ENCODE data around the gene MRGPRF. TPM values are rescaled to one million over a fixed set of nuclear protein-coding genes. Genes with fewer than 3 reads are reported as not detected.

Gene MRGPRF
- total and polyA plus RNA-seq, 2 donors from 2014 or later, result 9.3 to 19.0 TPM

DNA sequence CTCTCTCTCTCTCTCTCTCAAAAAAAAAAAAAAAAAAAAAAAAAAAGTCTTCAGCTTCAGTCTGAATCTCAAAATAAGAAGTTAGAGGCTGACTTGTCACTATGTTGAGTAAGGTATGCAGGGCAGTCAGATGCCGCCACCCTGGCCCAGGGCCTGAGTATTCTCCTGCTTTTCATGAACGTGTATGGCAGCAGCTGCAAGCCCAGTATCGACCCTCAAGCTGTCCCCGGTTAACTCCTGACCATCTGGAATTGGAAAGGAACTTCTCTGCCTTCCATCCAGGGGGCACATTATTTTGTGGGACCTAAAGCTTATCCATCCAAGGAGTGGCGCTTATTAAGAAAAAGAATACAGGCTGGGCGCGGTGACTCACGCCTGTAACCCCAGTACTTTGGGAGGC is 43.7 kb downstream of the MRGPRF start:
- DNase-seq, result peak in 2 of 5 donors; percentile 4 to 37

DNA sequence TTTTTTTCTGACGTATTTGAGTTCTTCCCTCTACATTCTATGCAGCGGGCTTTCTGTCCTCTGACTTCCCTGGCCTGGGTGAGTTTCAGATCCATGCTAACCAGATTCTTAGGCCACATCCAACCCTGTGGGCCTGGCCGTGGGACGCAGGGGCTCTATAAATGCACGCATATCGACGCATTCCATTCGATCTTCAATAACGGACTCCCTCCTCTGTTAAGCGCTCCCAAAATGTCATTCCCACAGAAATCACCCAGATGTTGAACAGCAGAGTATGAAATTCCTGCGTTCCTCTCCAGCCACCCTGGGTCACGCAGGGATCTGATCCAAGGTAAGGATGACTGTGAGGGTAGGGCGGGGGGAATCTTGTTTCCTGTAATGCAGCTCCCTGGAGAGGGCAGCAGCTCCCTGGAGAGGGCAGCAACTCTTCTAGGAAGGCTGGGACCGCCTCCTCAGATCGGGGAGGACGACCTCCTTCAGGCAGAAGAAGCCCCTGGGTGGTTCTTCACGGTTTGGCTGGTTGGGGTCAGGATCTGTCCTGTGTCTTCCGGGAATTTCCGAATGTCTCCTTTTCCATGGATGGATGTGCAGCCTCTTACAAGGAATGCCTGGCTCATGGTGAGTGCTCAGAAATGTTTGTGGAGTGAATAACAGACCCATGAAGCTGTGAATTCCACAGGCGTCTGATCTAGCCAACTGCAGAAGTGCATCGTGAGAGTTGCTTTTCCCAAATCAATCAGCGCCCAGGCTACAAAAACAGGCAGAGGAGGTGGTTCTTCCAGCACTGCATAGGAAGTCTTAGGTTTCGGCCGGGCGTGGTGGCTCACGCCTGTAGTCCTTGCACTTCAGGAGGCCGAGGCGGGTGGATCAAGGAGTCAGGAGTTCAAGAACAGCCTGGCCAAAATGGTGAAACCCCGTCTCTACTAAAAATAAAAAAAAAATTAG is 44.5 kb downstream of the MRGPRF start:
- TF ChIP-seq, protein P1, sequence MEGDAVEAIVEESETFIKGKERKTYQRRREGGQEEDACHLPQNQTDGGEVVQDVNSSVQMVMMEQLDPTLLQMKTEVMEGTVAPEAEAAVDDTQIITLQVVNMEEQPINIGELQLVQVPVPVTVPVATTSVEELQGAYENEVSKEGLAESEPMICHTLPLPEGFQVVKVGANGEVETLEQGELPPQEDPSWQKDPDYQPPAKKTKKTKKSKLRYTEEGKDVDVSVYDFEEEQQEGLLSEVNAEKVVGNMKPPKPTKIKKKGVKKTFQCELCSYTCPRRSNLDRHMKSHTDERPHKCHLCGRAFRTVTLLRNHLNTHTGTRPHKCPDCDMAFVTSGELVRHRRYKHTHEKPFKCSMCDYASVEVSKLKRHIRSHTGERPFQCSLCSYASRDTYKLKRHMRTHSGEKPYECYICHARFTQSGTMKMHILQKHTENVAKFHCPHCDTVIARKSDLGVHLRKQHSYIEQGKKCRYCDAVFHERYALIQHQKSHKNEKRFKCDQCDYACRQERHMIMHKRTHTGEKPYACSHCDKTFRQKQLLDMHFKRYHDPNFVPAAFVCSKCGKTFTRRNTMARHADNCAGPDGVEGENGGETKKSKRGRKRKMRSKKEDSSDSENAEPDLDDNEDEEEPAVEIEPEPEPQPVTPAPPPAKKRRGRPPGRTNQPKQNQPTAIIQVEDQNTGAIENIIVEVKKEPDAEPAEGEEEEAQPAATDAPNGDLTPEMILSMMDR (IDR thresholded peaks at IDR 0.05; ENCODE audit: borderline replicate concordance, extremely low read depth, insufficient read depth), result no peak
- intact Hi-C loops (cut with DNase I), result no loop called here
- no peak for FAIRE-seq
- no peaks in the 10 kb centered on the region for H3K9me3 ChIP-seq (ENCODE audit: control insufficient read depth in 2 of 3, insufficient read depth in 1 of 3, low read length in 3 of 3)
- H3K9ac ChIP-seq (ENCODE audit: low read length in 3 of 3), result no peak overlapping the region
- H3K27ac ChIP-seq (ENCODE audit: low read depth in 2 of 2, low read length in 2 of 2), result no peak overlapping the region
- H3K4me1 ChIP-seq (ENCODE audit: control insufficient read depth in 2 of 3, insufficient read depth in 2 of 3, low read depth in 1 of 3, low read length in 3 of 3), result no peaks in the 10 kb centered on the region
- no peak overlapping the region for H3K4me3 ChIP-seq (ENCODE audit: low read length in 3 of 3)
- no peaks in the 10 kb centered on the region for H3K36me3 ChIP-seq (ENCODE audit: control insufficient read depth in 2 of 3, insufficient read depth in 3 of 3, low read length in 3 of 3)
- H3K27me3 ChIP-seq (ENCODE audit: control insufficient read depth, insufficient read depth, low read length), result no peaks in the 10 kb centered on the region
- peak in 1 of 5 donors; percentile 59 for DNase-seq

More for the DNA sequence above, 43.7 kb downstream of the MRGPRF start:
- no peak overlapping the region for H3K4me3 ChIP-seq (ENCODE audit: low read length in 3 of 3)
- no peak overlapping the region for H3K9ac ChIP-seq (ENCODE audit: low read length in 3 of 3)
- TF ChIP-seq, protein P1 (IDR thresholded peaks at IDR 0.05; ENCODE audit: borderline replicate concordance, extremely low read depth, insufficient read depth), result no peak
- no peaks in the 10 kb centered on the region for H3K9me3 ChIP-seq (ENCODE audit: control insufficient read depth in 2 of 3, insufficient read depth in 1 of 3, low read length in 3 of 3)
- H3K36me3 ChIP-seq (ENCODE audit: control insufficient read depth in 2 of 3, insufficient read depth in 3 of 3, low read length in 3 of 3), result no peaks in the 10 kb centered on the region
- no peak overlapping the region for H3K27ac ChIP-seq (ENCODE audit: low read depth in 2 of 2, low read length in 2 of 2)
- no peak for FAIRE-seq
- no peaks in the 10 kb centered on the region for H3K27me3 ChIP-seq (ENCODE audit: control insufficient read depth, insufficient read depth, low read length)
- no peaks in the 10 kb centered on the region for H3K4me1 ChIP-seq (ENCODE audit: control insufficient read depth in 2 of 3, insufficient read depth in 2 of 3, low read depth in 1 of 3, low read length in 3 of 3)
- intact Hi-C loops (cut with DNase I), result no loop called here

DNA sequence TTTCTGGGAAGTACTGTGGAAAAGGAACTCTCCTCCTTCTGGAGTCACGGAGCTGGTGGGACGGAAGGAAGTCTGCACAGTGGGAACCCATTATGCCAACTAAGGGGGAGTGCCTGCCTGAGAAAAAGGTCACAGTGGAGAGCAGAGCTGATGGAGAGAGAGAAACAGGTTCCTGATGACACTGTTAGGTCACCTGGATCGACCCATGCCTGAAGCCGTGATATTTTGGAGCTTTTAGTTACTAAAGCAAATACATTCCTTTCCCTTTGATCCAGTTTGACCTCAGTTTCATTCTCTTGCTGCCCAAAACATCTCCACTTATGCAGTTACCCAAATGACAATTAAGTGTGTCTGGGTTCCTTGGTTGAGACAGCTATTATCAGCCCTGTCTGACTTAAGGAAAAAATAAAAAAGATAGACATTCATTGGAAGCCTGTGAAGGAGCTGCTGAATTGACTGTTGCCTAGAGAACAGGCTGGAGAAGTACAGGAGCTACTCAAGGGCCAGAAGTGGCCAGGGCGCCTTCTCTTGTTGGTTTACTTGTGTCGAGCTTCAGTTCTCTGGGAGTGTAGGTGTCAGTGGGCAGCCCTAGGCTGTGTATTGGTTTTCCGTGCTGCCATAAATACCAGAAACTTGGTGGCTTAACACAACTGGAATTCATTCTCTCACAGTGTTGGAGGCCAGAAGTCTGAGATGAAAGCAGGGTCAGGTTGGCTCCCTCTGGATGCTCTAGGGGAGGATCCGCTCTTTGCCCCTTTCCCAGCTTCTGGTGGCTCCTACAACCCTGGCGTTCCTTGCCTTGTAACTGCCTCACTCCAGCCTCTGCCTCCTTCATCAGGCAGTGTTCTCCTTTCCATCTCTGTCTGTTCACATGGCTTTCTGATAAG is 45.9 kb downstream of the MRGPRF start:
- no peaks in the 10 kb centered on the region for H3K27me3 ChIP-seq (ENCODE audit: control insufficient read depth, insufficient read depth, low read length)
- H3K4me3 ChIP-seq (ENCODE audit: low read length in 3 of 3), result no peak overlapping the region
- FAIRE-seq (no peak), DNase-seq (no peak)
- no peaks in the 10 kb centered on the region for H3K9me3 ChIP-seq (ENCODE audit: control insufficient read depth in 2 of 3, insufficient read depth in 1 of 3, low read length in 3 of 3)
- intact Hi-C loops (cut with DNase I), result no loop called here
- TF ChIP-seq, protein P1 (IDR thresholded peaks at IDR 0.05; ENCODE audit: borderline replicate concordance, extremely low read depth, insufficient read depth), result no peak
- H3K9ac ChIP-seq (ENCODE audit: low read length in 3 of 3), result no peak overlapping the region
- H3K36me3 ChIP-seq (ENCODE audit: control insufficient read depth in 2 of 3, insufficient read depth in 3 of 3, low read length in 3 of 3), result no peaks in the 10 kb centered on the region
- no peaks in the 10 kb centered on the region for H3K4me1 ChIP-seq (ENCODE audit: control insufficient read depth in 2 of 3, insufficient read depth in 2 of 3, low read depth in 1 of 3, low read length in 3 of 3)
- H3K27ac ChIP-seq (ENCODE audit: low read depth in 2 of 2, low read length in 2 of 2), result no peak overlapping the region

Measured in kidney (tissue), 14 donors.